K562 (cell line): Measurements from ENCODE around the gene PIGL. TPM values are rescaled to one million over a fixed set of nuclear protein-coding genes. Genes with fewer than 3 reads are reported as not detected.
A peak's percentile ranks its signal among the peaks of the same experiment; 100 is the strongest.

Experiments
- ATF2 ChIP-seq: sonication (generic); formaldehyde crosslinking; IDR thresholded peaks from 2 replicates; pipeline ENCODE4 v1.8.1; 2022; ENCODE audit warnings: missing genetic modification reagents
- BACH1 ChIP-seq: fragments of 200-800 bp; sonication (Bioruptor generic); IDR thresholded peaks from 2 replicates; pipeline ENCODE4 v1.6.1; 2016; ENCODE audit warnings: missing genetic modification characterization, missing compliant biosample characterization
- CEBPG ChIP-seq, 3 experiments: fragments of 200-800 bp in 1 of 3; sonication (Bioruptor generic) in 1 of 3; sonication (generic) in 1 of 3; formaldehyde crosslinking in 1 of 3; IDR thresholded peaks in 2 of 3; conservative IDR thresholded peaks in 1 of 3; 2 replicates each; pipeline versions ENCODE4 v1.6.1 to v1.8.0; 2016 to 2022; ENCODE audit warnings: missing compliant biosample characterization in 2 of 3, missing genetic modification characterization in 2 of 3, mild to moderate bottlenecking in 1 of 3, missing genetic modification reagents in 1 of 3
- NRF1 ChIP-seq, 2 experiments: fragments of 450-650 bp; IDR thresholded peaks in 1 of 2; conservative IDR thresholded peaks in 1 of 2; 2 replicates each; pipeline ENCODE4 v1.6.1; 2014; ENCODE audit warnings: mild to moderate bottlenecking in 2 of 2
- PATZ1 ChIP-seq: fragments of 250-450 bp; sonication (Bioruptor Pico); IDR thresholded peaks from 2 replicates; pipeline ENCODE4 v1.5.0; 2020; ENCODE audit warnings: mild to moderate bottlenecking, borderline replicate concordance
- POLR2H ChIP-seq: IDR thresholded peaks from 2 replicates; pipeline ENCODE4 v1.6.1; 2016; ENCODE audit warnings: missing genetic modification characterization, low read depth, mild to moderate bottlenecking, control low read depth, missing compliant biosample characterization, moderate library complexity
- POLR3A ChIP-seq: IDR thresholded peaks from 2 replicates; pipeline ENCODE4 v1.6.1; 2011; ENCODE audit warnings: borderline replicate concordance, mild to moderate bottlenecking, moderate library complexity; ENCODE audit not compliant: insufficient read length, insufficient read depth; ENCODE audit errors: extremely low read depth
- REST ChIP-seq, 2 experiments: fragments of 450-650 bp; formaldehyde crosslinking in 1 of 2; IDR thresholded peaks; 2 replicates each; pipeline versions ENCODE4 v1.4.0 to v1.6.1; 2014 to 2020; ENCODE audit warnings: mild to moderate bottlenecking in 2 of 2, borderline replicate concordance in 1 of 2, low read depth in 1 of 2
- RNF219 ChIP-seq: fragments of 250-450 bp; sonication (Bioruptor Pico); IDR thresholded peaks from 2 replicates; pipeline ENCODE4 v1.5.0; 2022; ENCODE audit warnings: mild to moderate bottlenecking
- ZFPM2 ChIP-seq: fragments of 250-450 bp; sonication (Bioruptor Pico); IDR thresholded peaks from 2 replicates; pipeline ENCODE4 v1.5.1; 2022; ENCODE audit warnings: mild to moderate bottlenecking
- ZNF165 ChIP-seq: fragments of 250-450 bp; sonication (Bioruptor Pico); IDR thresholded peaks from 2 replicates; pipeline ENCODE4 v1.4.0; 2020; ENCODE audit warnings: borderline replicate concordance
- ZNF384 ChIP-seq: IDR thresholded peaks from 2 replicates; pipeline ENCODE4 v1.6.1; 2012; ENCODE audit warnings: low read depth, low read length, improper control_type of control experiment
- polyA plus RNA-seq, 8 experiments: library from polyadenylated mRNA; depleted of rRNA in 4 of 8; stranded (reverse) in 5 of 8; unstranded in 3 of 8; fragments of >200 nt; fragmentation: Nextera tagmentation in 2 of 8; fragmentation: Illumina TruSeq in 1 of 8; extraction: Ambion mirVana in 2 of 8; extraction: Trizol in 1 of 8; gene quantifications; 2 replicates each; pipeline versions ENCODE4 v1.2.1 to v1.2.3, GENCODE V29; 2011 to 2014; ENCODE audit warnings: inconsistent platforms in 1 of 8, missing spikeins in 1 of 8
- total RNA-seq, 7 experiments: library from RNA; depleted of rRNA in 6 of 7; stranded (reverse); fragments of >200 nt in 6 of 7; fragmentation: Illumina TruSeq in 2 of 7; extraction: Trizol in 2 of 7; gene quantifications; 2 replicates each; pipeline versions ENCODE4 v1.2.1 to v1.2.3, GENCODE V29; 2011 to 2021; ENCODE audit warnings: low replicate concordance in 1 of 7

The PIGL gene
- total and polyA plus RNA-seq, 9 of the 15 experiments (the other 6 are each of a cell fraction or from before 2014, with no cell fraction given): 19.9 to 55.3 (median 29.6) TPM

- peak; percentile 8; the same call in 1 of the 2 replicates for TF ChIP-seq REST (IDR thresholded peaks at IDR 0.05; ENCODE audit: borderline replicate concordance)
- TF ChIP-seq REST (CRISPR knock-in tag; IDR thresholded peaks at IDR 0.05; ENCODE audit: low read depth): no peak
- TF ChIP-seq PATZ1: no peak
- TF ChIP-seq ZNF165 (CRISPR knock-in tag): no peak
- TF ChIP-seq ATF2 (CRISPR knock-in tag): no peak
- 0 out of 2 replicates have a peak, but pooled peaks have one; percentile 22 for TF ChIP-seq ZNF384
- peak; percentile 77; the same call in 1 of the 2 replicates for TF ChIP-seq BACH1 (tag)
- TF ChIP-seq NRF1 (conservative IDR thresholded peaks at IDR 0.05 in 1 of 2, IDR thresholded peaks at IDR 0.05 in 1 of 2): no peak
- TF ChIP-seq RNF219: no peak
- no peak for TF ChIP-seq CEBPG (CRISPR knock-in tag; IDR thresholded peaks at IDR 0.05)
- peak in 1 of 2 experiments; percentile 52; a peak in 2 of 4 replicates for TF ChIP-seq CEBPG (tag; conservative IDR thresholded peaks at IDR 0.05 in 1 of 2, IDR thresholded peaks at IDR 0.05 in 1 of 2)
- peak; percentile 54; the same call in 1 of the 2 replicates for TF ChIP-seq POLR2H (tag)
- no peak for TF ChIP-seq ZFPM2 (CRISPR knock-in tag)
- no peak for TF ChIP-seq POLR3A
Measured at GRCh38 chr17:16287563-16288027, 70.6 kb downstream of the PIGL start (continued).
